ENCODE measurements around the gene SRBD1. TPM values are rescaled to one million over a fixed set of nuclear protein-coding genes. Genes with fewer than 3 reads are reported as not detected.

The SRBD1 gene
- polyA plus RNA-seq, 2 of the 4 experiments (the other 2 are of a cell fraction) = 11.0 to 13.7 TPM

GRCh38 chr2:45570671-45571334, 40.3 kb downstream of the SRBD1 start (continued):
- no peak for TF ChIP-seq REST (IDR thresholded peaks at IDR 0.05)
- no peak for TF ChIP-seq HMGXB4 (CRISPR knock-in tag; IDR thresholded peaks at IDR 0.05; ENCODE audit: borderline replicate concordance)
- TF ChIP-seq SREBF2 (IDR thresholded peaks at IDR 0.05) = no peak
- no peak for TF ChIP-seq EP300 (IDR thresholded peaks at IDR 0.05)

- TF ChIP-seq USF2 (IDR thresholded peaks at IDR 0.05) = no peak
- no peak for TF ChIP-seq HOXB13 (CRISPR knock-in tag; IDR thresholded peaks at IDR 0.05; ENCODE audit: low read depth)
- no peak for TF ChIP-seq RARB (CRISPR knock-in tag; IDR thresholded peaks at IDR 0.05)
- no peak for TF ChIP-seq CTCF (IDR thresholded peaks at IDR 0.05)
- no peak for TF ChIP-seq HDAC2 (IDR thresholded peaks at IDR 0.05)
- TF ChIP-seq HMGXB4 (CRISPR knock-in tag; IDR thresholded peaks at IDR 0.05; ENCODE audit: borderline replicate concordance) = no peak
- TF ChIP-seq TP53 (CRISPR knock-in tag; IDR thresholded peaks at IDR 0.05) = no peak
- TF ChIP-seq MAX (IDR thresholded peaks at IDR 0.05) = no peak
- TF ChIP-seq MAZ (IDR thresholded peaks at IDR 0.05; ENCODE audit: borderline replicate concordance, low read depth, low read length) = no peak
- TF ChIP-seq HOXA7 (CRISPR knock-in tag; IDR thresholded peaks at IDR 0.05) = no peak
- no peak for TF ChIP-seq KDM1A (IDR thresholded peaks at IDR 0.05; ENCODE audit: low read depth)
- no peak for TF ChIP-seq PHF8 (IDR thresholded peaks at IDR 0.05; ENCODE audit: borderline replicate concordance, low read depth)
- no peak for TF ChIP-seq ZFP36 (IDR thresholded peaks at IDR 0.05; ENCODE audit: borderline replicate concordance, partially characterized antibody)
- no peak for TF ChIP-seq BHLHE40 (IDR thresholded peaks at IDR 0.05; ENCODE audit: low read depth, low read length)
- TF ChIP-seq HES2 (IDR thresholded peaks at IDR 0.05) = no peak
- TF ChIP-seq NFE2L2 (conservative IDR thresholded peaks at IDR 0.05; ENCODE audit: low read length) = no peak
- no peak for FAIRE-seq
- H3K4me1 ChIP-seq = no peaks in the 10 kb centered on the region
- no peak overlapping the region for H3K4me2 ChIP-seq
- H3K9me3 ChIP-seq = 0 out of 3 replicates have a peak, but pooled peaks cover 4% of the 10 kb centered on the region
- ATAC-seq = no peak
- no peak overlapping the region for H3K4me3 ChIP-seq
- ChIA-PET CTCF (no interaction called here), POLR2A (no interaction called here)
- no peak for DNase-seq (ENCODE audit: low read depth in 1 of 2, low spot score in 1 of 2)
- no peak overlapping the region for H3K27ac ChIP-seq
These were observed 42.1 kb downstream of the SRBD1 start for GRCh38 chr2:45568935-45569334.
